Measurements from ENCODE around the gene MYO5A. TPM values are rescaled to one million over a fixed set of nuclear protein-coding genes. Genes with fewer than 3 reads are reported as not detected.

The MYO5A gene
- total RNA-seq, 1 experiment from 2014 or later: 9.9 TPM

DNA sequence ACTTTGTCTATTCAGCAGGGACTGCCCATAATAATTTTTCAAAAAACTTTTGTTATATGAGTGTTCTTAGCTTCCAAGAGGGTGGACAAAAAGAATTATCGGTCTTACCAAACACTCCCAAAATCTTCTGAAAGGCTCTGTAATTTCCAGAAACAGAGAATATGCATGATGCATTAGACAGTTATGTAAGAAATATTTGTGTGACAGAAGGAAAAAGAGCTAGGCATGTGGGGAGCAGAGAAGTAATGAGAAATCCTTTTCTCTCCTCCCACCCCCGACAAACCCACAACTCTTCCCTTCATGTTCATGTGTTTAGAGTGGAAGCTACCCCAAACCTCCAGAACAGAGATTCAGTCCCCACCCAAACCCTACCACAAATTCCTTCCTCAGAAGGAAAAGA, 86.8 kb downstream of the MYO5A start:
- Histone ChIP-seq H3K27me3 (replicated peaks; ENCODE audit: control insufficient read depth, insufficient read depth, low read length) (no peaks in the 10 kb centered on the region), H3K4me1 (no peaks in the 10 kb centered on the region), H3K4me3 (ENCODE audit: low read depth, low read length) (no peak overlapping the region), H3K36me3 (ENCODE audit: control insufficient read depth, insufficient read depth, low read length) (no peaks in the 10 kb centered on the region), H3K9me3 (no peaks in the 10 kb centered on the region)
- ChIA-PET POLR2A (no interaction called here), CTCF (no interaction called here)
- Mint-ChIP-seq H3K27ac (ENCODE audit: unreplicated experiment) (no peak overlapping the region), H3K4me3 (ENCODE audit: unreplicated experiment) (no peak overlapping the region), H3K9me3 (ENCODE audit: unreplicated experiment) (peaks cover 2% of the 10 kb centered on the region), H3K4me1 (ENCODE audit: low read depth, unreplicated experiment) (no peaks in the 10 kb centered on the region), H3K27me3 (ENCODE audit: insufficient read depth, unreplicated experiment) (no peaks in the 10 kb centered on the region), H3K36me3 (ENCODE audit: insufficient read depth, unreplicated experiment) (no peaks in the 10 kb centered on the region)
- TF ChIP-seq, protein P1, sequence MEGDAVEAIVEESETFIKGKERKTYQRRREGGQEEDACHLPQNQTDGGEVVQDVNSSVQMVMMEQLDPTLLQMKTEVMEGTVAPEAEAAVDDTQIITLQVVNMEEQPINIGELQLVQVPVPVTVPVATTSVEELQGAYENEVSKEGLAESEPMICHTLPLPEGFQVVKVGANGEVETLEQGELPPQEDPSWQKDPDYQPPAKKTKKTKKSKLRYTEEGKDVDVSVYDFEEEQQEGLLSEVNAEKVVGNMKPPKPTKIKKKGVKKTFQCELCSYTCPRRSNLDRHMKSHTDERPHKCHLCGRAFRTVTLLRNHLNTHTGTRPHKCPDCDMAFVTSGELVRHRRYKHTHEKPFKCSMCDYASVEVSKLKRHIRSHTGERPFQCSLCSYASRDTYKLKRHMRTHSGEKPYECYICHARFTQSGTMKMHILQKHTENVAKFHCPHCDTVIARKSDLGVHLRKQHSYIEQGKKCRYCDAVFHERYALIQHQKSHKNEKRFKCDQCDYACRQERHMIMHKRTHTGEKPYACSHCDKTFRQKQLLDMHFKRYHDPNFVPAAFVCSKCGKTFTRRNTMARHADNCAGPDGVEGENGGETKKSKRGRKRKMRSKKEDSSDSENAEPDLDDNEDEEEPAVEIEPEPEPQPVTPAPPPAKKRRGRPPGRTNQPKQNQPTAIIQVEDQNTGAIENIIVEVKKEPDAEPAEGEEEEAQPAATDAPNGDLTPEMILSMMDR (IDR thresholded peaks at IDR 0.05; ENCODE audit: insufficient read depth in 1 of 2, low read depth in 1 of 2, low read length in 1 of 2, severe bottlenecking in 1 of 2, unreplicated experiment in 1 of 2): no peak
- no TSS peak for BruUV-seq (replicated peaks)
- intact Hi-C loops (cut with micrococcal nuclease; ENCODE audit: unreplicated experiment): no loop called here
- DNase-seq: no peak

DNA sequence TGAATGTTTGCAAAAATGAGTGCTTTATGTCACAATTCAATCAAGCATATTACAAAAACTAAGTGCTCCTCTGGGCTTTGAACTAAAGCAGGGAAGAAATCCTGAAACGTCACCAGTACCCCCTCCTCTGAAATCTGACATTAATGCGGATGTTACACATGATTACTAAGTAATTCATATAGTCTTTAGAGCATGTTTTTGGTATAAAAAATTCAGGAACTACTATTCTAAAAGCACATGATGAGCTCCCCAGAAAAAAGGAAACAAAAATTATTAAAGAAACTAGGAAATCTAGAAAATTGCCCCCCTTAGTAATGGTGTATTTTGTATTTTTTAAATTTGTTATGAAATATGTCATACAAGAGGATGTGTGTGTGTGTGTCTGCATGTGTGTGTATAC, 87.7 kb downstream of the MYO5A start:
- POLR2A ChIA-PET: no interaction called here
- Histone ChIP-seq H3K4me1 (no peaks in the 10 kb centered on the region), H3K4me3 (ENCODE audit: low read depth, low read length) (no peak overlapping the region), H3K9me3 (no peaks in the 10 kb centered on the region), H3K27me3 (replicated peaks; ENCODE audit: control insufficient read depth, insufficient read depth, low read length) (no peaks in the 10 kb centered on the region), H3K36me3 (ENCODE audit: control insufficient read depth, insufficient read depth, low read length) (no peaks in the 10 kb centered on the region)
- Mint-ChIP-seq H3K4me1 (ENCODE audit: low read depth, unreplicated experiment) (no peaks in the 10 kb centered on the region), H3K36me3 (ENCODE audit: insufficient read depth, unreplicated experiment) (no peaks in the 10 kb centered on the region), H3K9me3 (ENCODE audit: unreplicated experiment) (no peaks in the 10 kb centered on the region), H3K27me3 (ENCODE audit: insufficient read depth, unreplicated experiment) (no peaks in the 10 kb centered on the region), H3K27ac (ENCODE audit: unreplicated experiment) (no peak overlapping the region), H3K4me3 (ENCODE audit: unreplicated experiment) (no peak overlapping the region)
- TF ChIP-seq, protein P1 (IDR thresholded peaks at IDR 0.05; ENCODE audit: insufficient read depth in 1 of 2, low read depth in 1 of 2, low read length in 1 of 2, severe bottlenecking in 1 of 2, unreplicated experiment in 1 of 2): no peak
- CTCF ChIA-PET: no interaction called here
- BruUV-seq (replicated peaks): no TSS peak
- intact Hi-C loops (cut with micrococcal nuclease; ENCODE audit: unreplicated experiment): no loop called here
- no peak for DNase-seq

DNA sequence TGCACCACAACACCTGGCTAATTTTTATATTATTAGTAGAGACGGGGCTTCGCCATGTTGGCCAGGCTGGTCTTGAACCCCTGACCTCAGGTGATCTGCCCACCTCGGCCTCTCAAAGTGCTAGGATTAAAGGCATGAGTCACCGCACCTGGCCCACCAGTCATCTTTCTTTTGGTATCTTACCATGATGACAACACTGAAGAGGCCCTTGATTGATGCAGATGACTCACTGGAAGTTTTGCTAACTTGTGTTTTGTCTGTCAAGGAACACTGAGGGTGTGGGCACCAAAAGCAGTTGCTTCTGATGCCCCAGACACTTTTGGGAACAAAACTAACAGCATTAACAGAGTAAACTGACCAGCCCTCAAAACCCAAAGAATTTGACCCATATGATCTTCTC, 88.3 kb downstream of the MYO5A start:
- intact Hi-C loops (cut with micrococcal nuclease; ENCODE audit: unreplicated experiment): no loop called here
- H3K27ac Mint-ChIP-seq (ENCODE audit: unreplicated experiment): no peak overlapping the region
- TF ChIP-seq, protein P1 (IDR thresholded peaks at IDR 0.05; ENCODE audit: insufficient read depth in 1 of 2, low read depth in 1 of 2, low read length in 1 of 2, severe bottlenecking in 1 of 2, unreplicated experiment in 1 of 2): no peak

More for the DNA sequence above, 88.3 kb downstream of the MYO5A start:
- CTCF ChIA-PET: no interaction called here
- Mint-ChIP-seq H3K36me3 (ENCODE audit: insufficient read depth, unreplicated experiment) (no peaks in the 10 kb centered on the region), H3K4me1 (ENCODE audit: low read depth, unreplicated experiment) (no peaks in the 10 kb centered on the region), H3K4me3 (ENCODE audit: unreplicated experiment) (no peak overlapping the region), H3K27me3 (ENCODE audit: insufficient read depth, unreplicated experiment) (no peaks in the 10 kb centered on the region), H3K9me3 (ENCODE audit: unreplicated experiment) (no peaks in the 10 kb centered on the region)
- no peaks in the 10 kb centered on the region for H3K4me1 ChIP-seq
- no peaks in the 10 kb centered on the region for H3K36me3 ChIP-seq (ENCODE audit: control insufficient read depth, insufficient read depth, low read length)
- H3K4me3 ChIP-seq (ENCODE audit: low read depth, low read length): no peak overlapping the region
- H3K27me3 ChIP-seq (replicated peaks; ENCODE audit: control insufficient read depth, insufficient read depth, low read length): no peaks in the 10 kb centered on the region
- no peaks in the 10 kb centered on the region for H3K9me3 ChIP-seq
- no TSS peak for BruUV-seq (replicated peaks)
- POLR2A ChIA-PET: no interaction called here
- DNase-seq: no peak
